Stimulated activated CD4-positive, alpha-beta T cell treated with anti-CD3 and anti-CD28 coated beads, Interleukin-4, amount 100 ng/mL, for 48 hours (primary cell): Measurements from ENCODE around the gene TNFSF8.

Source experiments
- DNase-seq, 2 donors: peaks; one replicate each; pipeline ENCODE4 v3.0.0-alpha.2; 2020; ENCODE audit warnings: low read depth in 2 of 2

The TNFSF8 gene

GRCh38 chr9:114905170-114905940 is 25.0 kb downstream of the TNFSF8 start:
- DNase-seq: no peak

- DNase-seq: peak in 1 of 2 donors; percentile 26
These were observed 27.4 kb downstream of the TNFSF8 start for GRCh38 chr9:114902786-114903524.

DNA sequence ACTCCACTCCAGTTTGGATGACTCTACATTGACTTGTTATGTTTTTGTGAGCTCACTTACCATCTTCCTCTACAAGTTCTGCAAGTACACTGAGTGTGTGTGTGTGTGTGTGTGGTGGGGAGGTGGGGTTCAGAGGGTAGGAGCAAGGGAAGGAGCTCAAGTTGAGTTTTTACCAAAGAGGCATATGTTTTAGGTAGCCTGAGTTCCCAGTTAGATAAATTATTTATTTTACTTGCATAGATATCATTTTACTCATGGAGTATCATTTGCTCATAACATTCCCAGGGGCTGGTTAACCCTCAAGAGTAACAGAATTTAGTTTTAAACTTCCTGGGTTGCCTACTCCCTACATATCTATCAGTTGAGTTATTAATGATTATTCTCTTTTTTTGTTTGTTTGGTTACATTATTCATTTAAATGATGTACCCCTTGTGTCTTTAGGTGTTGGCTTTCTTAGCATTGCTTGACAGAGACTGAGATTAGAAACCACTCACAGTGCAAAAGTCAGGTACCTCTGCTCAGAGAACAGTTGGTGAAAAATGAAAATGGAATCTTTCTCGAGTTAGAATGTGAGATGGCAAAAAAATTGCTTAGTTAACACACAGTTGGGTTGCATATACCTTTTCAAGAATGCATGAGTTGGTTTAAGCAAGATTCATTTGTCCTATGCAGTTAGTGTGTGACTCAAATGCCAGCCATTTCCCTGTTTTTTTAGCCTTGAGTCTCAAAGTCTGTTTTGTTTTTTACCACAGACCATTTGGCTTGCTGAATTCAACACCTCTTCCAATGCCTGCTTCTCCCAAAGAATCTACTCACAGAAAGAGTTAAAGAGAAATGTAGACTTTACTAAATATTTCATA is 29.2 kb downstream of the TNFSF8 start:
- DNase-seq: no peak

GRCh38 chr9:114899995-114900394 is 30.4 kb downstream of the TNFSF8 start:
- DNase-seq: no peak

GRCh38 chr9:114899461-114899860 is 30.9 kb downstream of the TNFSF8 start:
- DNase-seq: no peak

DNA sequence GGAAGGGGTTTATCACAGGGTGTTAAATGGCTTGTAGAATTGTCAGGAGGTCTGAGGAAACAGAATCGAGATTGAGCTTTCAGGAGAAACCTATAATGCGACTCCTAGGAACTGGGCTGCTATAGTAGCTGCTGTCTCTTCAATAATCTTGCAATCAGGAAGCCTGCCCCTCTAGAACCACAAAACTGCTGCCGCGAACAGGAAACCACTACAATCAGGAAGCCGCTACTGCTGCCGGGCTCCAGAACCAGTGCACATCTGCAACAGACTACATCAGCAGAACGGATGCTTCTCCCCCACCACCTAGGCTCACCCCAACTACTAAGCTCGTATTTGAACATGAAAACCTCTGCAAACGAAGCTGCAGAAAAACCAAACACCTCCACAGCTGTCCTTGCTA is 31.6 kb downstream of the TNFSF8 start:
- DNase-seq: peak; percentile 21 to 39

- DNase-seq: no peak
These were observed 33.2 kb downstream of the TNFSF8 start for GRCh38 chr9:114897196-114897595.

DNA sequence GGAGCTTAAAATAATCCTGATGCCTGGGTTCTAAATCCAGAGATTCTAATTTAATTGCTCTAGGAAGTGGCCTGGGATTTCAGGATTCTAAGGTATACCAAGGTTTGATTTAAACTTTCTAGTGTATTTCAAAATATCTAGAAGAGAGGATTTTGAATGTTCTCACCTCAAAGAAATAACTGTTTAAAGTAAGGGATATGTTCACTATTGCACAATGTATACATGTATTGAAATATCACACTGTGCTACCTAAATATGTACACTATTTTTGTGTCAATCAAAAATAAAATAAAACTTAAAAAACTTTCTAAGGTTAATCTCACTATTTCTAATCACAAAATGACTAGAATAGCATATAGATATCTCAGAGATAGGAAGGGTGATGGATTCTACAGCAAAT is 34.0 kb downstream of the TNFSF8 start:
- DNase-seq: no peak

GRCh38 chr9:114895521-114895991 is 34.8 kb downstream of the TNFSF8 start:
- DNase-seq: no peak

DNA sequence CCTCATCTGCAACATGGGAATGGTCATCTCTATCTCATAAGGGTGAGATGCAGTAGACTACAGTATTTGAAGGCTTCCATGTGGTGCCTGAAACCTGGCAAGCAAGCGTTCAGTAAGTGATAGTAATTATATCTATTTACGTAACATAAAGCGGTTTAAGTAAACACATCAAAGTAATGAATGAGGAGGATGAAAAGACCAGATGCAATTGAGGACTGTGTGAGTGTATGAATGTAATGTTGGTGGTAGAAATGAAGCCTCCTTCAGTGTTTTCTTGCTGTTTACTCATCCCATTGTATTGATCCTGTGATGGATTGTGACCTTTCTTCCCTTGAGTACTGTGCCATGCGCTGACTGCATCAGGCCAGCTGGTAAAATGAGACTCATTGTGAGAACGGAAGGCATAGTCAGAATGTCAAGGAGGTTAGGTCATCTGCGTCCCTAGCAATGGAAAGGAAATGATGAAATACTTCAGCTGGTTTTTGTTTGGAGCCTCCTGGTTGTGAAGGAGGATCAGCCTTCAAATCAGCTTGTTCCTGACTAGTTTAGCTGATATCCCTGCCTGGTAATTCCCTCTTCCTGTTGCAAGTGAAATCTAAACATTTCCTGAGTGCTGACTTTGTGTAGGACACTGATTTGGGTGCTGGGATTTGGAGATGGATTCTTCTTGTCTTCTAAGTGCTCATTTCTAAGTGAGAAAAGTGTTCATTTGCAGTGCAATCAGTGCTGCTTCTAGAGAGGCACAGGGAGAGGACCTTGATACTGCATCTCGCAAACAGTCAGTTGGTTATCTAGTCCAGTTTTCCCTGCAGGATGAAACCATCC is 35.6 kb downstream of the TNFSF8 start:
- DNase-seq: peak in 1 of 2 donors; percentile 29

DNA sequence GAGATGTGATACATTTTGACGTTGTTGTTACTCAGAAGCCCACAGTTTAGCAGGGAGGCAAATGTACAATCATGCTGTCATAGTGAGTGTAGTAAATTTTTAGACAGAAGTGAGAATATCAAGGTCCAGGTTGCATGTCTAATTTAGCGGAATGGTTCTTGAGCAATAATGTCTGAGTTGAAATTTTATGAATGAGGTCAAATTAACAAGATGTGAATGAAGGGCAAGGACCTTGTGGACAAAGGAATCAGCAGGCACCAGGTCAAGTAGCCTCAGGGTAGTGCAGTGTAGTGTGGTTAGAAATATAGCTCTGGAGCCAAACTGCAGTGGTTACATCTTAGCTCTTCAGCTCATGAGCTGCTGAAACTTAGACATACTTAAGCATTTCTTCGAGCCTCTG is 36.2 kb downstream of the TNFSF8 start:
- no peak for DNase-seq

DNA sequence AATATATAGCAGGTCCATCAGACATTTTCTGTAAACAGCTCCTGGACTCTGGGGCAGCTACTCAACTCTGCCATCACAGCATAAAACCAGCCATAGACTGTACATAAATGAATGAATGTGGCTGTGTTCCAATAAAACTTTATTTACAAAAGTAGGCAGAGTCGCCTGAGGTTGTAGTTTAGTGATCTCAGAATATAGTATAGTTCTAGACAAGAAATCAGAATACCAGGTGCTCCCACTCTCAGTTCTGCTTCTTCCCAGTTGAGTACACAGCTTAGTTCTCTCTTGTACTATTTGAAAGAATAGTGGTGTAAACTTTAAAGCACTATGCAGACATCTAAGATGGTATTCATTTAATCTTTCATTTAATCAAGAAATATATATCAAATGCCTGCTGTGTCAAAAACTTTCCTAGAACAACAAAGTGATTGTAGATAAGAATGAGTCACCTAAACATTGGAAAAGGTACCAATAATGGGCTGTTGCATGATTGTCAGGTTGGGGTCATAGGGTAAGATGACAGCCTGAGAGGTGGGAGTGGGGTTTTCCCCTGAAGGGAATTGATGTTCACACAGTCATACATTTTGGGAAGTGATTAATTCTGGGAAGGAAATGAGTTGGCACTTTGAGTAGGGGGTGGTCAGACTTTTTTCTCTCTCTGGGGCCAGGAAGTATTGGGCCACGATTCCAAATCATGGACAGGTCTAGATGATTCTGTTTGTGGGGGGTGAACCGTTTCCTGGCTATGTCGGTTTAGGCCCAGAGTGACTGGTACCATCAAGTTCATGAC is 37.0 kb downstream of the TNFSF8 start:
- peak in 1 of 2 donors; percentile 31 for DNase-seq

- DNase-seq: no peak
These were observed 40.6 kb downstream of the TNFSF8 start for GRCh38 chr9:114889802-114890224.

DNA sequence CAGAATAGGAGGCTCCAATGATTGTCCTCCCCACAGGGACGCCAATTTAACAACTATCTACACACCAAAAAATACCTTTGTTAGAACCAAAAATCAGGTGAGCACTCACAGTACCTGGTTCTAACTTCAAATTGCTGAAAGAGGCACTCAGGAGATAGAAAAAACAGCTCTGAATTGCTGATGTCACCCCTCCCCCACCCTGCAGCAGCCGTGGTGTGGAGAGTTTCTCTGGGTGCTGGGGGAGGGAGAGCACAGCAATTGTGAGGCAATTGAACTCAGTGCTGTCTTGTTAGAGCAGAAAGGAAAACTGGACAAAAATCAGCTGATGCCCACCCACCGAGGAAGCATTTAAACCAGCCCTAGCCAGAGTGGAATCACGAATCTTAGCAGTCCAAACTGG is 41.8 kb downstream of the TNFSF8 start:
- DNase-seq: no peak

DNA sequence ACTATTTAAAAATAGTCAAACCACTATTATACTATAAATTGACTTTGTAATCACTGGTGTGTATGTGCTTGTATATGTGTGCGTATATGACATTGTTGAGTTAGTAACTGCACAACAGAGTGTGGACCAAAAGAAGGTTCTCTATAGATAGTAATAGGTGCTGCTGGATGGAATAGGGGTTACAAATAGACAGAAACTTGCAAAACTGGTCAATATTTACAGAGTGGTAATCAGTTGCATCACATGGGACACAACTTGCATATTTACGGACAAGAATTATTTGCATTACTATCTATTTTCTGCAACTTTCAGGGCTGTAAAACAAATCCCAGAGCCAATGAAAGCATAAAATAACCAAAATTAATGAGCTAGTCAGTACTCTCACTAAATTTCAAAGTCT is 42.4 kb downstream of the TNFSF8 start:
- no peak for DNase-seq

- DNase-seq: no peak
These were observed 45.5 kb downstream of the TNFSF8 start for GRCh38 chr9:114884787-114885452.

DNA sequence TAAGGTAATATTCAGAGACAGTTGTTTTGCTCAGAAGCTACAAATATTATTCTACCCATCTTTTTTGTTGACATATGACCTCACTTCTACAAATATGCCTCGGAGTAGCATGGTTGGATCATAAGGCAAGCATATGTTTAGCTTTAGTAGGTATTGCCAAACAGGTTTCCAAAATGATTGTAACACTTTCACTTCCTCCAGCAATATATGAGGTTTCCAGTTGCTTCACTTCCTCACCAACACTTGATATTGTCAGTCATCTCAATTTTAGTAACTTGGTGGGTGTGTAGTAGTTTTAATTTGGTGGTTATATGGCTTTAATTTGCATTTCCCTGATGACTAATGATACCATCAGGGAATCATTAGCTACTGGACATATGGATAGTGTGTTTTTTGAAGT is 46.7 kb downstream of the TNFSF8 start:
- DNase-seq: no peak

GRCh38 chr9:114880291-114880745 is 50.1 kb downstream of the TNFSF8 start:
- DNase-seq: no peak

DNA sequence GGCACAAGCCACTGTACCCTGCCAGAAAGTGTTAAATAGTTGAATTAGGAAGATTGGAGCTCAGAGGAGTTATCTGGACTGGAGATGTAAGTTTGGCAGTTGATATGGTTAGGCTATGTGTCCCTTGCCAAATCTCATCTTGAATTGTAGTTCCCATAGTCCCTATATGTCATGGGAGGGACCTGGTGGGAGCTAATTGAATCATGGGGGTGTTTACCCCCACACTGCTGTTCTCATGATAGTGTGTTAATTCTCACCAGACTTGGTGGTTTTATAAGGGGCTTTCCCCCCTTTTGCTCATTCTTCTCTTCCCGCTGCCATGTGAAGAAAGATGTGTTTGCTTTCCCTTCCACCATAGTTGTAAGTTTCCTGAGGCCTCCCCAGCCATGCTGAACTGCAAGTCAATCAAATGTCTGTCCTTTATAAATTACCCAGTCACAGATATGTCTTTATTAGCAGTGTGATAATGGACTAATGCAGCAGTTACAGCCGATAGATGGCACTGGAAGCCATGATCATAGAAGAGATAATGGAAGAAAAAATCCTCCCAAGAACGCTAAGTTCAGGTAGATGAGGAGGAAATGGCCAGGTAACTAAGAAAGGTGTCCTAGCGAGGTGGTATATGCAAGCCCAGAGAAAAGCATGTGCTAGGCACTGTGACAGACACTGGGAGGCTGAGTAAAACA is 51.4 kb downstream of the TNFSF8 start:
- DNase-seq: no peak
